Suppressor macrophage treated with lipopolysaccharide for 4 hours (primary cell): Measurements from ENCODE around the gene ANP32A.
A peak's percentile ranks its signal among the peaks of the same experiment; 100 is the strongest.
"Not testable (repeated sequence)": the region's sequence is repeated elsewhere in the genome, so short reads cannot be mapped to it uniquely, and the experiment has no call there.

Source experiments
- DNase-seq: peaks from one replicate; pipeline ENCODE4 v3.0.0-alpha.2; 2020

ANP32A gene

GRCh38 chr15:68820295-68821189, at the start of gene ANP32A:
Gene ANP32A (minus strand): TSS chr15:68820895. CDS start chr15:68820751, 144 bp downstream.
- peak; percentile 98 for DNase-seq

- no peak for DNase-seq
Measured at GRCh38 chr15:68868296-68868695, 47.6 kb upstream of the ANP32A start.

GRCh38 chr15:68862415-68862814, 41.7 kb upstream of the ANP32A start:
- no peak for DNase-seq

GRCh38 chr15:68858666-68859065, 38.0 kb upstream of the ANP32A start:
- not testable (repeated sequence) for DNase-seq

GRCh38 chr15:68857443-68857842, 36.7 kb upstream of the ANP32A start:
- DNase-seq: not testable (repeated sequence)

GRCh38 chr15:68852461-68852860, 31.8 kb upstream of the ANP32A start:
- DNase-seq: no peak

DNA sequence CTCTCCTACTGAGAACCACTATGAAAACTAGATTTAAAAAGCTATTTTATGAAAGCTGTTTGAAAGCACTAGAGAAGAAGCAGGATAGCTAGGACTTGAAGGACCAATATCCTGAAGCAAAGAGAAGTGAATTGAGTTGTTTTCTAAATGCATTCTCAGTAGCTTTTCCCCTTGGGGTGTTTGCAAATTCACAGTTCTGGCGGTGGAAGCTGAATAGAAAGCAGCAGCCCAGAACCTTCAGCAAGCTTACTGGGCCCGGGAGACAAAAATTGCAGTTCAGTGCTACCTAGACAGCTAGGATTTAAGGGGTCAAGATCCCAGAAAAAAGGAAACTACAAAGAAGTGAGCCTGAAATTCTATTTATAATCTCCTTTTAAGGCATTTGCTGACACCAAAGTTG, 31.3 kb upstream of the ANP32A start:
- no peak for DNase-seq

DNA sequence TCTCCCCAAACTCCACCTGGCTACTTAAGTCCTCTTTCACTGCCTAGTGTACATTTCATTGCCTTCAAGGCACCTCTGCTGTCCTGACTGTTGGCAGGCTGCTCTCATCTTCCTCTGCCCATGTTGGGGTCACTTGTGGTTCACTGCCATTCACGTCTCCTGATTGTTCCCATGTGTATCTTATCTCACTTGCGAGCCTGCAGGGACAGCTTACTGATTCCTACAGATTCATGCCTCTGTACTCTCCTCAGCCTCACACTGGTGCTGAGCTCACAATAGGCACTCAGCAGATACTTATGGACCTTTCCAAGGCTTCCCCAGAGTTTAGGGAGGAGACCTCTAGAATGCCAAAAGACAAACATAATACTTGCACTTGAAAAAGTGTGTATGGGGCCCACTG, 28.8 kb upstream of the ANP32A start:
- no peak for DNase-seq

- no peak for DNase-seq
Measured at GRCh38 chr15:68846851-68847439, 26.2 kb upstream of the ANP32A start.

- no peak for DNase-seq
Measured at GRCh38 chr15:68844856-68845550, 24.3 kb upstream of the ANP32A start.

- peak; percentile 6 for DNase-seq
Measured at GRCh38 chr15:68843425-68844311, 23.0 kb upstream of the ANP32A start.

DNA sequence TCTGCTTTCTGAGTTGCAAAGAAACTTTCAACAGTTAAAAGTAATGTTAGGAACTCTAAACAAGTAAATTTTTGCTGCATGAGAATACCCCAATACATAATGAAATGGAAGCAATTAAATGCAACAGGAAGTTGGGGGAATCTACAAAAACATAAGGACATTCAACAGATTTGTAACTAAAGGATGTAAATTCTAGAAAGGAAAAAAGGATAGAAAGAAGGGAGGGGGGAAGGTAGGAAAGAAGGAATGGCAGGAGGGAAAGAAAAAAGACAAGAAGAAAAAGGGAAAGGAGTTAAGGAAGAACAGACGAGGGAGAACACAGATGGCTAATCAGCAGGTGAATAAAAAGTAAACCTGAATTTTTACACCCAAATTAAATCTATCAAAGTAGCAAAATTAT, 22.3 kb upstream of the ANP32A start:
- DNase-seq: no peak

- peak; percentile 71 for DNase-seq
Measured at GRCh38 chr15:68834346-68834745, 13.7 kb upstream of the ANP32A start.

GRCh38 chr15:68833700-68834331, 13.1 kb upstream of the ANP32A start:
- no peak for DNase-seq

DNA sequence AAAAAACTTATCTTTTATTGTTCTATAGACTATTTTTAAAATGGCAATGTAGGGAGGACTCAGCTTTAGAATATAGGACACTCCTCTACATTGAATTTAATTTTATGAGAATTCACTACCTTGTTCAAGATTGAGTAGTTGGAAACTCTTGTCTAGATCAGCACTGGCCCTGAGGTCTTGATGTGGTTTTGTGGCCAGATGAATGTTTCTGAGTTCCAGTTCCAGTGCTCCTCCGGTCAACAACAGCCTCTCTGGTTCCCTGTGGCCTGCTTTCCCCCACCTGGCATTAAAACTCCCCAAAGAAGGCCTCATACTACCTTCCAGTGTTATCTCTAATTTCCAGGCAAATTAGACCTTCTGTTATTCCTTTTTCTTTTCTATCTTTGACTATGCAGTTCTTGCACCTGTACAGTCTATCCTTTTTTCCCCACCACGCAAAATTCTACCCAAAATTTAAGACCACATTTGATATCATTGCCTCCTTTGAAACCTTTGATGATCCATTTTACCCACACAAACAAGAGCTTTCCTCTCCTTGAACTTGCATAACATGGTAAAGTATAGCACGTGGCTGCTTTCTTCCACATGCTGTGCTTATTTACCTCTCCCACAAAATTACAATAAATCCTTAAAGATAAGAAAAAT, 9.6 kb upstream of the ANP32A start:
- no peak for DNase-seq

- DNase-seq: peak; percentile 40
Measured at GRCh38 chr15:68829068-68829467, 8.4 kb upstream of the ANP32A start.

- DNase-seq: no peak
Measured at GRCh38 chr15:68823561-68823960, 2.9 kb upstream of the ANP32A start.

DNA sequence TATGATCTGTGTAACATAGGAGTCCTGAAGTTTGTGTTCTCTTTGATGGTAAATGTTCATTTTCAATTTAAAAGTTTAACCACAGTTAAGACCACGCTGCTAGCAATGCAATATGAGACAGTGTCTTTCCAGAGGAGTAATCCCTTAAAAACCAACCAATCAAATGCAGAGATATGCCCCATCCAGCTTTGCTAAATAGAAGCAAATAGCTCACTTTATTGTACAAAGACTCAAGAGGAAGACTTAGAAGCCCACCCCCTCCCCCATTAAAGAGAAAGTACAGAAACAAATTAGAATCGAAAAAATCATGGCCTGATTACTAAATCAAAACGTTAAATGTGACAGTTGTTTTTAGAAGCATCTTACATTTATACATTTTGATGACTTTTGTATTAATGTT, 2.1 kb upstream of the ANP32A start:
- no peak for DNase-seq

DNA sequence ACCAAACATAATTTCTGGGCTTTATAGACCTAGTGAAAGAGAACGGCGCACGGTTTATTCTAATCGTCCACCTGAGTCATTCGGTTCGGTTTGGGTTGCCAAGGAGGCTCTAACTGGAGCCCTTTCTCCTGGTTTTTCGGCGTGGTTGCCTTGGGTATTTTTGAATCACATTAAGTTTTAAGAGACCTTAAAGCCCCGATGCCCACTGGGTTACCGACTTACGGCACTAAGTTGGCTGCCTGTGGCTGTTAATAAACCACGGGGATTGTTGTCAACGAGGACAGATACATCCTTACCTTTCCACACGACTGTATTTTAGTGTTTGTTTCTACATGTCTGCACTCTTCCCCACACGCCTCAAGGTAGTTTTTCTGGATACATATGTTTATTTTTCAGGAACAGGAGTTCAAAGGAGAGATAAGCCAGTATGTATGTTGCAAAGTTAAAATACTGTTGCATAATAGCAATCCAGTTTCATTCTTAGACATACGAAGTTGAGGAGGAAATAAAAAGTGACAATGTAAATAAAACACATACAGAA, 1.2 kb upstream of the ANP32A start:
- DNase-seq: peak; percentile 71

GRCh38 chr15:68821190-68821840, 620 bp upstream of the ANP32A start:
- peak; percentile 22 for DNase-seq
